ENCODE measurements around the gene CCHCR1. TPM values are rescaled to one million over a fixed set of nuclear protein-coding genes. Genes with fewer than 3 reads are reported as not detected.

Gene CCHCR1
- total RNA-seq, 1 donor from 2014 or later = 12.5 TPM

DNA sequence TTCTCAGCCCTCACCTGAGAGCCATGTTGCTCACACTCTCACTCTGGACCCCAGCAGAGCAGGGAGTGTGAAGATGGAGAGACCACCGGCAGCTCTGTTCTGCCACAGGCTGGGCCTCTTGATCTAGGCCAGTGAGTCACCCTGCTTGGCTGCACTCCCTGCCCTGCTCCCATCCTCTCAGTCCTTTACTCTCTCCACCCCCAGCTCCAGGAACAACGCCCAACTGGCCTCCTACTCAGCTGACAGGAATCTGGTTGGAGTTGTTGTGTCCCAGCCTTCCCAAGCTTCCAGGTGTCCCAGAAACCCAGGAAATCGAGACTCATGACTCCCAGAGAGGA lies 43.1 kb downstream of the CCHCR1 start, which contains the start of gene PSORS1C1:
PSORS1C1 (plus strand) TSS at position 260 of the 338 bp plus-strand sequence. CDS start 14,833 bp downstream, outside the sequence.
- DNase-seq (peak; percentile 88), ATAC-seq (peak; percentile 93)
- peaks cover 19% of the 10 kb centered on the region for H3K4me1 ChIP-seq
- H3K27me3 ChIP-seq = no peaks in the 10 kb centered on the region
- H3K9me3 ChIP-seq = no peaks in the 10 kb centered on the region
- H3K36me3 ChIP-seq = no peaks in the 10 kb centered on the region
- intact Hi-C loops (cut with DNase I) = no loop called here
- no peak for TF ChIP-seq CTCF (IDR thresholded peaks at IDR 0.05)
- peak within 1 kb of the TSS; percentile 34 for H3K4me3 ChIP-seq
- H3K27ac ChIP-seq = peak within 1 kb of the TSS; percentile 74

- DNase-seq = no peak
- intact Hi-C loops (cut with DNase I) = no loop called here
- H3K36me3 ChIP-seq = no peaks in the 10 kb centered on the region
- H3K9me3 ChIP-seq = no peaks in the 10 kb centered on the region
- no peaks in the 10 kb centered on the region for H3K27me3 ChIP-seq
- H3K4me3 ChIP-seq = no peak overlapping the region
- peak; percentile 34 for ATAC-seq
- H3K4me1 ChIP-seq = peaks cover 19% of the 10 kb centered on the region
- no peak for TF ChIP-seq CTCF (IDR thresholded peaks at IDR 0.05)
- peak overlapping the region; percentile 74 for H3K27ac ChIP-seq
These were observed 43.6 kb downstream of the CCHCR1 start for GRCh38 chr6:31113861-31114540.

GRCh38 chr6:31112478-31112877 lies 45.1 kb downstream of the CCHCR1 start, which contains the start of gene C6orf15:
C6orf15 (minus strand) TSS chr6:31112575; CDS start chr6:31112555, 20 bp downstream.
- ATAC-seq (no peak), DNase-seq (no peak)
- Histone ChIP-seq H3K27me3 (no peaks in the 10 kb centered on the region), H3K9me3 (no peaks in the 10 kb centered on the region), H3K36me3 (no peaks in the 10 kb centered on the region), H3K4me3 (no peak within 1 kb of the TSS), H3K27ac (no peak within 1 kb of the TSS), H3K4me1 (peaks cover 19% of the 10 kb centered on the region)
- intact Hi-C loops (cut with DNase I) = no loop called here
- TF ChIP-seq CTCF (IDR thresholded peaks at IDR 0.05) = no peak

DNA sequence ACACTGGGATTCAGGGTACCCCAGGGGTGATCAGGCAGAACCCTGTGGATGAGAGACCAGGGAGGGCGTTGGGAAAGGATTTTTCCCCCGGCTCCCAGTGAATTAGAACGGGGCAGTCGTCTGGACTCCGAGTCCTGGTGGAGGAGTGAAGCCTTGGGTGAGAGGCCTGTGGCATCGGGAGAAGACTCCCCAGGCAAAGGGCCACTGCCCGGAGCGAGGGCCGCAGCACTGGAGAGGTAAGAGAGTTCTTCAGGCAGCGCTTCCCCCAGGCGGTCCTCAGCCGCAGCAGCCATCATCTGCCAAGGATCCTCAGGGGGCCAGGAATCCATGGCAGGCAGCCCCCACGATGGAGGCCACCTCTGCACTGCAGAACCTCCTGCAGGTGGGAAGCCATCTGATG lies 45.9 kb downstream of the CCHCR1 start:
- Histone ChIP-seq H3K9me3 (no peaks in the 10 kb centered on the region), H3K36me3 (no peaks in the 10 kb centered on the region), H3K27ac (no peak overlapping the region), H3K27me3 (no peaks in the 10 kb centered on the region), H3K4me3 (no peak overlapping the region), H3K4me1 (peaks cover 19% of the 10 kb centered on the region)
- DNase-seq (no peak), ATAC-seq (no peak)
- intact Hi-C loops (cut with DNase I) = no loop called here
- no peak for TF ChIP-seq CTCF (IDR thresholded peaks at IDR 0.05)

- intact Hi-C loops (cut with DNase I) = no loop called here
- DNase-seq = peak; percentile 26
These were observed 46.6 kb downstream of the CCHCR1 start for GRCh38 chr6:31110825-31111582.

More at GRCh38 chr6:31110825-31111582, 46.6 kb downstream of the CCHCR1 start:
- H3K4me1 ChIP-seq = peaks cover 19% of the 10 kb centered on the region
- H3K4me3 ChIP-seq = no peak overlapping the region
- H3K27me3 ChIP-seq = no peaks in the 10 kb centered on the region
- no peak for ATAC-seq
- no peaks in the 10 kb centered on the region for H3K36me3 ChIP-seq
- H3K27ac ChIP-seq = no peak overlapping the region
- TF ChIP-seq CTCF (IDR thresholded peaks at IDR 0.05) = no peak
- no peaks in the 10 kb centered on the region for H3K9me3 ChIP-seq
